K562 (cell line): Measurements from ENCODE around the gene KASH5. TPM values are rescaled to one million over a fixed set of nuclear protein-coding genes. Genes with fewer than 3 reads are reported as not detected.

Experiments
- ATF7 ChIP-seq: fragments of 450-650 bp; IDR thresholded peaks from 2 replicates; pipeline ENCODE4 v1.7.1; 2014; ENCODE audit warnings: mild to moderate bottlenecking, moderate library complexity
- BMI1 ChIP-seq: fragments of 150-350 bp; IDR thresholded peaks from 2 replicates; pipeline ENCODE4 v1.6.1; 2014; ENCODE audit warnings: low read length
- CHCHD3 ChIP-seq: fragments of 250-450 bp; sonication (Bioruptor Pico); IDR thresholded peaks from 2 replicates; pipeline ENCODE4 v2.1.2; 2022; ENCODE audit warnings: mild to moderate bottlenecking
- ETV1 ChIP-seq: fragments of 450-650 bp; conservative IDR thresholded peaks from 2 replicates; pipeline ENCODE4 v1.6.1; 2016; ENCODE audit warnings: missing genetic modification characterization, control low read depth, low read depth, missing compliant biosample characterization
- HDGF ChIP-seq: fragments of 450-650 bp; IDR thresholded peaks from 2 replicates; pipeline ENCODE4 v1.6.1; 2016
- HEY1 ChIP-seq: fragments of 250-450 bp; sonication (Bioruptor Pico); IDR thresholded peaks from 2 replicates; pipeline ENCODE4 v1.5.0; 2020; ENCODE audit warnings: mild to moderate bottlenecking, moderate library complexity, borderline replicate concordance
- HLTF ChIP-seq: fragments of 450-650 bp; IDR thresholded peaks from 2 replicates; pipeline ENCODE4 v1.6.1; 2016
- HNRNPK ChIP-seq: fragments of 200-400 bp; formaldehyde crosslinking; IDR thresholded peaks from one replicate; pipeline ENCODE4 v1.6.1; 2018; ENCODE audit warnings: mild to moderate bottlenecking, low read depth, low read length; ENCODE audit not compliant: poor library complexity, severe bottlenecking
- HNRNPLL ChIP-seq: fragments of 200-400 bp; formaldehyde crosslinking; IDR thresholded peaks from 2 replicates; pipeline ENCODE4 v1.6.1; 2017; ENCODE audit warnings: low read length, low read depth, mild to moderate bottlenecking; ENCODE audit not compliant: poor library complexity, severe bottlenecking
- PHF8 ChIP-seq: fragments of 200-600 bp; sonication (generic); IDR thresholded peaks from 2 replicates; pipeline ENCODE4 v1.6.1; 2012; ENCODE audit warnings: mixed run types, mild to moderate bottlenecking, inconsistent platforms, low read length, moderate library complexity, borderline replicate concordance
- PTTG1 ChIP-seq: fragments of 450-650 bp; IDR thresholded peaks from 2 replicates; pipeline ENCODE4 v1.6.1; 2016; ENCODE audit warnings: low read depth, mild to moderate bottlenecking, missing genetic modification characterization, missing compliant biosample characterization
- RBM14 ChIP-seq: fragments of 200-400 bp; formaldehyde crosslinking; IDR thresholded peaks from 2 replicates; pipeline ENCODE4 v1.6.1; 2018; ENCODE audit warnings: low read depth, mild to moderate bottlenecking, low read length, moderate library complexity, borderline replicate concordance; ENCODE audit not compliant: insufficient read depth
- RCOR1 ChIP-seq, 2 experiments: IDR thresholded peaks; 2 replicates each; pipeline ENCODE4 v1.6.1; 2012; ENCODE audit warnings: low read depth in 2 of 2, low read length in 2 of 2, borderline replicate concordance in 1 of 2, improper control_type of control experiment in 1 of 2
- TBP ChIP-seq: optimal IDR thresholded peaks from 2 replicates; pipeline ENCODE3; 2011; ENCODE audit warnings: low read depth, low read length, improper control_type of control experiment
- YBX1 ChIP-seq: fragments of 450-650 bp; IDR thresholded peaks from 2 replicates; pipeline ENCODE4 v1.7.1; 2016; ENCODE audit warnings: mild to moderate bottlenecking
- ZBTB12 ChIP-seq: fragments of 250-450 bp; sonication (Bioruptor Pico); IDR thresholded peaks from 2 replicates; pipeline ENCODE4 v1.4.0; 2020
- ZNF121 ChIP-seq: sonication (generic); formaldehyde crosslinking; conservative IDR thresholded peaks from 2 replicates; pipeline ENCODE4 v1.8.0; 2022; ENCODE audit warnings: missing genetic modification reagents
- ZNF239 ChIP-seq: fragments of 250-450 bp; sonication (Bioruptor Pico); IDR thresholded peaks from 2 replicates; pipeline ENCODE4 v1.4.0; 2020; ENCODE audit warnings: mild to moderate bottlenecking
- ZNF41 ChIP-seq: fragments of 250-450 bp; sonication (Bioruptor Pico); conservative IDR thresholded peaks from 2 replicates; pipeline ENCODE4 v1.4.0; 2020; ENCODE audit warnings: mild to moderate bottlenecking
- ZNF586 ChIP-seq: fragments of 450-650 bp; formaldehyde crosslinking; conservative IDR thresholded peaks from 2 replicates; pipeline ENCODE4 v1.4.0; 2020; ENCODE audit warnings: mild to moderate bottlenecking, moderate library complexity
- ZNF717 ChIP-seq: fragments of 250-450 bp; sonication (Bioruptor Pico); IDR thresholded peaks from 2 replicates; pipeline ENCODE4 v1.5.0; 2021
- polyA plus RNA-seq, 8 experiments: library from polyadenylated mRNA; depleted of rRNA in 4 of 8; stranded (reverse) in 5 of 8; unstranded in 3 of 8; fragments of >200 nt; fragmentation: Nextera tagmentation in 2 of 8; fragmentation: Illumina TruSeq in 1 of 8; extraction: Ambion mirVana in 2 of 8; extraction: Trizol in 1 of 8; gene quantifications; 2 replicates each; pipeline versions ENCODE4 v1.2.1 to v1.2.3, GENCODE V29; 2011 to 2014; ENCODE audit warnings: inconsistent platforms in 1 of 8, missing spikeins in 1 of 8
- total RNA-seq, 7 experiments: library from RNA; depleted of rRNA in 6 of 7; stranded (reverse); fragments of >200 nt in 6 of 7; fragmentation: Illumina TruSeq in 2 of 7; extraction: Trizol in 2 of 7; gene quantifications; 2 replicates each; pipeline versions ENCODE4 v1.2.1 to v1.2.3, GENCODE V29; 2011 to 2021; ENCODE audit warnings: low replicate concordance in 1 of 7
- TF ChIP-seq, protein P1 (sequence below): fragments of 250-450 bp; sonication (Bioruptor Pico); IDR thresholded peaks from 2 replicates; pipeline ENCODE4 v1.8.0; 2022; ENCODE audit warnings: moderate library complexity, mild to moderate bottlenecking, inconsistent platforms
- TF ChIP-seq, protein P2 (sequence below), 2 experiments: fragments of 450-650 bp in 1 of 2; sonication (generic) in 1 of 2; formaldehyde crosslinking; conservative IDR thresholded peaks; 2 replicates each; pipeline versions ENCODE4 v1.4.0 to v1.8.1; 2020 to 2022; ENCODE audit warnings: mild to moderate bottlenecking in 1 of 2, missing genetic modification reagents in 1 of 2
- TF ChIP-seq, protein P3 (sequence below): fragments of 150-350 bp; conservative IDR thresholded peaks from 2 replicates; pipeline ENCODE4 v1.6.1; 2014; ENCODE audit warnings: low read length

KASH5 gene
- total and polyA plus RNA-seq, 9 of the 15 experiments (the other 6 are each of a cell fraction or from before 2014, with no cell fraction given): 0.07 to 0.84 (median 0.34) TPM; not detected in 1

- TF ChIP-seq TBP (peak; percentile 48), ZNF41 (CRISPR knock-in tag) (no peak), ZNF121 (no peak), HNRNPK (no peak), YBX1 (no peak), HDGF (no peak), PHF8 (peak; percentile 24; the same call in 1 of the 2 replicates), PTTG1 (tag) (no peak), ETV1 (0 out of 2 replicates have a peak, but pooled peaks have one; percentile 23), BMI1 (no peak), ZNF586 (CRISPR knock-in tag) (no peak), RBM14 (no peak), ATF7 (peak; percentile 43), RCOR1 (IDR thresholded peaks at IDR 0.05; ENCODE audit: borderline replicate concordance in 1 of 2, low read depth in 2 of 2, low read length in 2 of 2) (no peak), HEY1 (CRISPR knock-in tag) (no peak), ZNF239 (CRISPR knock-in tag) (no peak), HLTF (no peak), CHCHD3 (CRISPR knock-in tag) (no peak), ZNF717 (CRISPR knock-in tag) (no peak), ZBTB12 (CRISPR knock-in tag) (no peak), HNRNPLL (no peak)
- TF ChIP-seq, protein P1, sequence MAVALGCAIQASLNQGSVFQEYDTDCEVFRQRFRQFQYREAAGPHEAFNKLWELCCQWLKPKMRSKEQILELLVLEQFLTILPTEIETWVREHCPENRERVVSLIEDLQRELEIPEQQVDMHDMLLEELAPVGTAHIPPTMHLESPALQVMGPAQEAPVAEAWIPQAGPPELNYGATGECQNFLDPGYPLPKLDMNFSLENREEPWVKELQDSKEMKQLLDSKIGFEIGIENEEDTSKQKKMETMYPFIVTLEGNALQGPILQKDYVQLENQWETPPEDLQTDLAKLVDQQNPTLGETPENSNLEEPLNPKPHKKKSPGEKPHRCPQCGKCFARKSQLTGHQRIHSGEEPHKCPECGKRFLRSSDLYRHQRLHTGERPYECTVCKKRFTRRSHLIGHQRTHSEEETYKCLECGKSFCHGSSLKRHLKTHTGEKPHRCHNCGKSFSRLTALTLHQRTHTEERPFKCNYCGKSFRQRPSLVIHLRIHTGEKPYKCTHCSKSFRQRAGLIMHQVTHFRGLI (CRISPR knock-in tag): no peak
- TF ChIP-seq, protein P2, sequence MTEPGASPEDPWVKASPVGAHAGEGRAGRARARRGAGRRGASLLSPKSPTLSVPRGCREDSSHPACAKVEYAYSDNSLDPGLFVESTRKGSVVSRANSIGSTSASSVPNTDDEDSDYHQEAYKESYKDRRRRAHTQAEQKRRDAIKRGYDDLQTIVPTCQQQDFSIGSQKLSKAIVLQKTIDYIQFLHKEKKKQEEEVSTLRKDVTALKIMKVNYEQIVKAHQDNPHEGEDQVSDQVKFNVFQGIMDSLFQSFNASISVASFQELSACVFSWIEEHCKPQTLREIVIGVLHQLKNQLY (CRISPR knock-in tag; conservative IDR thresholded peaks at IDR 0.05): no peak
- TF ChIP-seq, protein P3, sequence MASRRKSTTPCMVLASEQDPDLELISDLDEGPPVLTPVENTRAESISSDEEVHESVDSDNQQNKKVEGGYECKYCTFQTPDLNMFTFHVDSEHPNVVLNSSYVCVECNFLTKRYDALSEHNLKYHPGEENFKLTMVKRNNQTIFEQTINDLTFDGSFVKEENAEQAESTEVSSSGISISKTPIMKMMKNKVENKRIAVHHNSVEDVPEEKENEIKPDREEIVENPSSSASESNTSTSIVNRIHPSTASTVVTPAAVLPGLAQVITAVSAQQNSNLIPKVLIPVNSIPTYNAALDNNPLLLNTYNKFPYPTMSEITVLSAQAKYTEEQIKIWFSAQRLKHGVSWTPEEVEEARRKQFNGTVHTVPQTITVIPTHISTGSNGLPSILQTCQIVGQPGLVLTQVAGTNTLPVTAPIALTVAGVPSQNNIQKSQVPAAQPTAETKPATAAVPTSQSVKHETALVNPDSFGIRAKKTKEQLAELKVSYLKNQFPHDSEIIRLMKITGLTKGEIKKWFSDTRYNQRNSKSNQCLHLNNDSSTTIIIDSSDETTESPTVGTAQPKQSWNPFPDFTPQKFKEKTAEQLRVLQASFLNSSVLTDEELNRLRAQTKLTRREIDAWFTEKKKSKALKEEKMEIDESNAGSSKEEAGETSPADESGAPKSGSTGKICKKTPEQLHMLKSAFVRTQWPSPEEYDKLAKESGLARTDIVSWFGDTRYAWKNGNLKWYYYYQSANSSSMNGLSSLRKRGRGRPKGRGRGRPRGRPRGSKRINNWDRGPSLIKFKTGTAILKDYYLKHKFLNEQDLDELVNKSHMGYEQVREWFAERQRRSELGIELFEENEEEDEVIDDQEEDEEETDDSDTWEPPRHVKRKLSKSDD: no peak
Observed at GRCh38 chr19:49425922-49426592, 38.0 kb downstream of the KASH5 start (continued).
